Activated CD4-positive, alpha-beta memory T cell treated with anti-CD3 and anti-CD28 coated beads for 36 hours (primary cell): ENCODE measurements around the gene PXYLP1. TPM values are rescaled to one million over a fixed set of nuclear protein-coding genes. Genes with fewer than 3 reads are reported as not detected.

Experiments
- CTCF ChIA-PET: fragments of 350-600 bp; sonication (Branson Sonifier 250); formaldehyde crosslinking; loops from one replicate; lab custom pipeline; 2021; ENCODE audit warnings: antibody characterized with exemption, inconsistent platforms; lab: Charles Lee
- POLR2A ChIA-PET: fragments of 350-600 bp; sonication (Branson Sonifier 250); formaldehyde crosslinking; loops from one replicate; lab custom pipeline; 2021; ENCODE audit warnings: antibody characterized with exemption; lab: Charles Lee
- DNase-seq: peaks from one replicate; pipeline ENCODE4 v3.0.0-alpha.2; 2020
- H3K27ac Mint-ChIP-seq: one replicate; pipeline ENCODE4 v1.8.0; 2021; ENCODE audit warnings: mixed read lengths
- H3K27me3 Mint-ChIP-seq: one replicate; pipeline ENCODE4 v1.8.0; 2021; ENCODE audit warnings: mixed read lengths
- H3K36me3 Mint-ChIP-seq: one replicate; pipeline ENCODE4 v1.8.0; 2021; ENCODE audit warnings: mixed read lengths
- H3K4me1 Mint-ChIP-seq: one replicate; pipeline ENCODE4 v1.8.0; 2021; ENCODE audit warnings: low read depth, mixed read lengths
- H3K4me3 Mint-ChIP-seq: one replicate; pipeline ENCODE4 v1.8.0; 2021; ENCODE audit warnings: mild to moderate bottlenecking, mixed read lengths
- H3K9me3 Mint-ChIP-seq: one replicate; pipeline ENCODE4 v1.8.0; 2021; ENCODE audit warnings: mixed read lengths
- intact Hi-C: fragments of 100-400 bp; cut with micrococcal nuclease; formaldehyde crosslinking; loops from one replicate; pipeline ENCODE4 v1.15.1; 2023
- total RNA-seq, 2 experiments: library from RNA; stranded (reverse); gene quantifications; one replicate each; pipeline ENCODE4 v1.2.3, GENCODE V29; 2021

PXYLP1 gene
- total RNA-seq, 2 experiments from 2014 or later = 9.0 to 11.6 TPM

GRCh38 chr3:141255137-141255845, 23.7 kb downstream of the PXYLP1 start:
- Mint-ChIP-seq H3K27ac (no peak overlapping the region), H3K4me1 (peaks cover 17% of the 10 kb centered on the region), H3K9me3 (no peaks in the 10 kb centered on the region), H3K4me3 (no peak overlapping the region), H3K27me3 (no peaks in the 10 kb centered on the region), H3K36me3 (no peaks in the 10 kb centered on the region)
- DNase-seq = no peak
- POLR2A ChIA-PET = interaction anchor here (4.5 kb wide), 1 partner anchor 23 kb away, joined by 21 read pairs; the partner anchor contains the start of gene PXYLP1
- CTCF ChIA-PET = interaction anchor here (0.7 to 3.9 kb wide), 11 partner anchors 9 to 40 kb away, joined by 3 to 42 read pairs (median 5); partner anchors contain the start of gene PXYLP1
- intact Hi-C loops = no loop called here

DNA sequence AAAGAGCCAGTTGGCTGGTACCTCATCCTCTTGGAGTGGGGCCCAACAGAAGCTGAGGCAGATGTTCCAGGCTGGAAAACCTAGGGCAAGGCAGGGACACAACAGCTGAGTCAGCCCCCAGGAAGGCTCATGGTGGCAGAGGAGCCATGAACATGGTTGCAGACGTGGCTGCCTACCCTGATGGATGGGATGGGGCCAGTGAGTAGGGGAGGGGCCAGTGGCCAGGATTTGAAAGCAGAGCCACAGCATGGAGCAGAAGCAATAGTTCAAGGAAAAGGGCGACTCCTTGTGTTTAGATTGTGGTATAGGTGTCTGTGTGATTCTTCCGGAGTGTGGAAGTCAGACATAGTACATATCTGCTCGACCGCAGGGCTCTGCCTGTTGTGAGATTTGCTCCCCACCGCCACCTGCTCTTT, 24.2 kb downstream of the PXYLP1 start:
- ChIA-PET POLR2A (interaction anchor here (4.5 kb wide), 1 partner anchor 24 kb away, joined by 21 read pairs; the partner anchor contains the start of gene PXYLP1), CTCF (interaction anchor here (0.7 to 3.9 kb wide), 10 partner anchors 10 to 245 kb away, joined by 3 to 42 read pairs (median 6); partner anchors contain the start of gene PXYLP1)
- peaks cover 22% of the 10 kb centered on the region for H3K4me1 Mint-ChIP-seq
- no peaks in the 10 kb centered on the region for H3K36me3 Mint-ChIP-seq
- H3K27me3 Mint-ChIP-seq = no peaks in the 10 kb centered on the region
- no peaks in the 10 kb centered on the region for H3K9me3 Mint-ChIP-seq
- DNase-seq = peak; percentile 63
- intact Hi-C loops = loop anchor here (1.0 kb wide), 1 partner anchor 25 kb away; the partner anchor contains the start of gene PXYLP1
- no peak overlapping the region for H3K4me3 Mint-ChIP-seq
- H3K27ac Mint-ChIP-seq = no peak overlapping the region

DNA sequence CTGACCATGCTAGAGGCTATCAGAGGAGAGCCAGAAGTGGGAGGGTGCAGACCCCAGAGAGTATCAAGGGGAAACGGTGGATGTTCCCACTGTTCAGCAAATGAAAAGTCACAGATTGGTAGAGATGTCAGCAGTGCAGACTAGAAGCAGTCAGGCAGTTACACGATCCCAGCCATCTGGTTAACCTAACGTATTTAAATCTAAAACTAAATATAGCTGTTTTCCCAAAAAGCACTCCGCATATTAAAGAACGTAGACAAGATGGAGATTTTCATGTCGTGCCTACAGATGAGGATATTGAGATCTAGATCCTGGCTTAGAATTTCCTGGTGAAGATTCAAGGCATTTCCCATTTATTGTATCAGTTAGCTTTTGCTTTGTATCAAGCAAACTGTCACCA, 25.2 kb downstream of the PXYLP1 start:
- no peaks in the 10 kb centered on the region for H3K9me3 Mint-ChIP-seq
- H3K27ac Mint-ChIP-seq = no peak overlapping the region
- no peak overlapping the region for H3K4me3 Mint-ChIP-seq
- ChIA-PET CTCF (interaction anchor here (1.7 to 3.9 kb wide), 5 partner anchors 10 to 25 kb away, joined by 7 to 42 read pairs (median 13); partner anchors contain the start of gene PXYLP1), POLR2A (interaction anchor here (4.5 kb wide), 1 partner anchor 25 kb away, joined by 21 read pairs; the partner anchor contains the start of gene PXYLP1)
- no peak for DNase-seq
- intact Hi-C loops = loop anchor here (1.0 kb wide), 1 partner anchor 26 kb away; the partner anchor contains the start of gene PXYLP1
- no peaks in the 10 kb centered on the region for H3K36me3 Mint-ChIP-seq
- peaks cover 31% of the 10 kb centered on the region for H3K4me1 Mint-ChIP-seq
- no peaks in the 10 kb centered on the region for H3K27me3 Mint-ChIP-seq

- intact Hi-C loops = no loop called here
- Mint-ChIP-seq H3K27me3 (no peaks in the 10 kb centered on the region), H3K9me3 (no peaks in the 10 kb centered on the region), H3K4me1 (peaks cover 37% of the 10 kb centered on the region), H3K4me3 (no peak overlapping the region), H3K36me3 (no peaks in the 10 kb centered on the region), H3K27ac (peak overlapping the region; percentile 15)
- POLR2A ChIA-PET = interaction anchor here (1.1 to 1.7 kb wide), 2 partner anchors 9 to 26 kb away, joined by 3 to 5 read pairs; partner anchors contain the start of gene PXYLP1
- CTCF ChIA-PET = interaction anchor here (0.6 to 2.7 kb wide), 5 partner anchors 8 to 26 kb away, joined by 3 to 16 read pairs (median 3); partner anchors contain the start of gene PXYLP1
- DNase-seq = peak; percentile 68
Measured at GRCh38 chr3:141257961-141258360, 26.3 kb downstream of the PXYLP1 start.

DNA sequence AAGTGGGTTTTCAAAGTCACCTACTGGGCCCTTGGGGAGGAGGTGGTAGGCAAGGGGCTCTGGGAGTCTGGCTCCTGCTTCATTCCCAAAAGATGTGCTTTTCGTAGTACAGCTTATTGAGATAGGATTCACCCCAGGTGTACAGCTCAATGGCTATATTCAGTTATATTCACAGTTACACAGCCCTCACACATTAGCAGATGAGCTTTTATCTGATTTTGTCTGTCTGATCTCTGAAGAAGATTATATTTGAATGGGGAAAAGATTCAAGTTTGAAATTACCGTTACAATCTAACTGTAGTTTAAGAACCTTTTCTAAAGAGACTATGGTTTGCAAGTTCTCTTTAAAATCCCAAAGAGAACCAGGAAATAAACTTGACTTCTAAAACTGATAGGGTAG, 27.3 kb downstream of the PXYLP1 start:
- intact Hi-C loops = no loop called here
- no peaks in the 10 kb centered on the region for H3K9me3 Mint-ChIP-seq
- POLR2A ChIA-PET = interaction anchor here (1.1 to 1.7 kb wide), 2 partner anchors 8 to 27 kb away, joined by 3 to 5 read pairs; partner anchors contain the start of gene PXYLP1

DNA sequence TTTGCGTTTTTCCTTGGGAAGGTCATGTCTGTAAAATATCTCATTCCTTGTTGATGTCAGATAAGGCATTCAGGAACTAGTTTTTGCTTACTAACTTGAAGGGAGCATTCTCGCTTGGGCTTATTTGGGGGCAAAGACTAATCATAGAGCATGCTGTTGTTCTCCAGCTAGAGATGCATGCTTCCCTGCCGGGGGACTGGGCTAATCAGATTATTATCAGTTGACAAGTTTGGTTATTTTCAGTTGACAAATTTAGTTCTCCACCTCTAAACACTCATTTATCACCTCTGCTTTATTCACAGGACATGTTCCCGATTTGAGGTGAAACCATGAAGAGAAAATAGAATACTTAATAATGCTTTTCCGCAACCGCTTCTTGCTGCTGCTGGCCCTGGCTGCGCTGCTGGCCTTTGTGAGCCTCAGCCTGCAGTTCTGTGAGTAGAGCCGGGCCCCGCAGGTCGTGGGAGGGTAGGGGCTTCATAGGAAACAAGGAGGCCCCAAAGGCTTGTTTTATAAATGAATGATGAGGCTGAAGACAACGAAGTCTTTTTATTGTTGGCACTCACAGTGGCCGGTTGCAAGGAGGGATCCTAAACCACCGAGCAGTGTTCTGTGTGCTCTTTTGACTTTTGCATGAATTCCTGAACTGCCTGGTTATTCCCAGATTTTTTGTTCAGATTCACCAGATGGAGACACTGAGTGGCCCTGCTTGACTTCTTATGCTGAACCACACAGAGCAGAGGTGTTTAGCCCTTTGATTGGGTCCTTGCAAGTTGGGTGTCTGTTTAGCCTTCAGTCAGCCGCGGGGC, 28.4 kb downstream of the PXYLP1 start:
- no peak for DNase-seq
- Mint-ChIP-seq H3K4me1 (peaks cover 37% of the 10 kb centered on the region), H3K36me3 (no peaks in the 10 kb centered on the region), H3K9me3 (no peaks in the 10 kb centered on the region), H3K27ac (no peak overlapping the region), H3K4me3 (no peak overlapping the region), H3K27me3 (no peaks in the 10 kb centered on the region)
- intact Hi-C loops = no loop called here
- ChIA-PET CTCF (interaction anchor here (2.7 kb wide), 1 partner anchor 28 kb away, joined by 16 read pairs; the partner anchor contains the start of gene PXYLP1), POLR2A (no interaction called here)

More for the DNA sequence above, 27.3 kb downstream of the PXYLP1 start:
- no peak overlapping the region for H3K4me3 Mint-ChIP-seq
- CTCF ChIA-PET = interaction anchor here (1.1 to 2.7 kb wide), 3 partner anchors 9 to 27 kb away, joined by 3 to 16 read pairs (median 5); partner anchors contain the start of gene PXYLP1
- H3K27me3 Mint-ChIP-seq = no peaks in the 10 kb centered on the region
- no peak overlapping the region for H3K27ac Mint-ChIP-seq
- H3K36me3 Mint-ChIP-seq = no peaks in the 10 kb centered on the region
- peaks cover 37% of the 10 kb centered on the region for H3K4me1 Mint-ChIP-seq
- DNase-seq = no peak

DNA sequence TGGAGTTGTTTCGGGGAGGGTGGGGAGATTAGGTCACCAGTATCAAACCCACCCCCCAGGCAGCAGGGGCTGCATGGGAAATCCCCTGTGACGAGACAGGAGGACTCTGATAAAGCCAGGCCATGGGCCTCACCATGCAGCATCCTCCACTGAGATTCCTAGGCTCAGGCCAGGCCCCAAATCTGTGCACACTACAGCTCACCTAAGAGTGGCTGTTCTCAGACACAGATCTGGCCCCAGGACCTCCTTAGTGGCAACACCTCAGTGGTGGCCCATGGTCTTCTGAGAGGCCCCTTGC, 29.0 kb downstream of the PXYLP1 start:
- no peak for DNase-seq
- no peaks in the 10 kb centered on the region for H3K27me3 Mint-ChIP-seq
- peaks cover 41% of the 10 kb centered on the region for H3K4me1 Mint-ChIP-seq
- no peaks in the 10 kb centered on the region for H3K9me3 Mint-ChIP-seq
- no peaks in the 10 kb centered on the region for H3K36me3 Mint-ChIP-seq
- CTCF ChIA-PET = no interaction called here
- intact Hi-C loops = no loop called here
- POLR2A ChIA-PET = interaction anchor here (0.5 kb wide), 1 partner anchor 49 kb away, joined by 6 read pairs; no protein-coding TSS in a partner anchor
- no peak overlapping the region for H3K4me3 Mint-ChIP-seq
- no peak overlapping the region for H3K27ac Mint-ChIP-seq

GRCh38 chr3:141261472-141262307, 30.1 kb downstream of the PXYLP1 start:
- H3K27ac Mint-ChIP-seq = peak overlapping the region; percentile 71
- POLR2A ChIA-PET = no interaction called here
- peaks cover 42% of the 10 kb centered on the region for H3K4me1 Mint-ChIP-seq
- no peaks in the 10 kb centered on the region for H3K36me3 Mint-ChIP-seq
- peak; percentile 68 for DNase-seq
- no peak overlapping the region for H3K4me3 Mint-ChIP-seq
- no peaks in the 10 kb centered on the region for H3K27me3 Mint-ChIP-seq
- H3K9me3 Mint-ChIP-seq = no peaks in the 10 kb centered on the region
- CTCF ChIA-PET = no interaction called here
- intact Hi-C loops = loop anchor here (1.0 kb wide), 1 partner anchor 14 kb away; no protein-coding TSS in a partner anchor

- DNase-seq = no peak
- Mint-ChIP-seq H3K9me3 (no peaks in the 10 kb centered on the region), H3K27ac (no peak overlapping the region), H3K27me3 (no peaks in the 10 kb centered on the region), H3K4me3 (no peak overlapping the region), H3K4me1 (peaks cover 44% of the 10 kb centered on the region), H3K36me3 (no peaks in the 10 kb centered on the region)
- ChIA-PET CTCF (no interaction called here), POLR2A (interaction anchor here (0.5 to 1.0 kb wide), 2 partner anchors 20 to 31 kb away, joined by 4 read pairs; partner anchors contain the start of gene PXYLP1)
- intact Hi-C loops = no loop called here
Measured at GRCh38 chr3:141262308-141262705, 30.7 kb downstream of the PXYLP1 start.

- POLR2A ChIA-PET = interaction anchor here (1.7 to 4.0 kb wide), 2 partner anchors 21 to 34 kb away, joined by 4 to 18 read pairs; partner anchors contain the start of gene PXYLP1
- Mint-ChIP-seq H3K4me3 (no peak overlapping the region), H3K27me3 (no peaks in the 10 kb centered on the region), H3K4me1 (peaks cover 38% of the 10 kb centered on the region), H3K27ac (peak overlapping the region; percentile 86), H3K36me3 (no peaks in the 10 kb centered on the region), H3K9me3 (no peaks in the 10 kb centered on the region)
- DNase-seq = no peak
- CTCF ChIA-PET = interaction anchor here (0.9 to 5.3 kb wide), 7 partner anchors 8 to 186 kb away, joined by 3 to 38 read pairs (median 5); partner anchors contain the start of gene PXYLP1
- intact Hi-C loops = no loop called here
Measured at GRCh38 chr3:141266186-141266585, 34.6 kb downstream of the PXYLP1 start.
